T-helper 1 cell treated with Interleukin-12 subunit alpha and Interleukin-12 subunit beta and Interleukin-4 antibody, amounts not matched to agents 30 μg/mL and 1 μg/mL, for 36 hours (primary cell): ENCODE results near the gene BAD.

ENCODE experiments used
- H3K27ac Mint-ChIP-seq: one replicate; pipeline ENCODE4 v1.8.0; 2021; ENCODE audit warnings: mild to moderate bottlenecking, mixed read lengths
- H3K27me3 Mint-ChIP-seq: one replicate; pipeline ENCODE4 v1.8.0; 2021; ENCODE audit warnings: low read depth, mixed read lengths
- H3K36me3 Mint-ChIP-seq: one replicate; pipeline ENCODE4 v1.8.0; 2021; ENCODE audit warnings: low read depth, mixed read lengths
- H3K4me1 Mint-ChIP-seq: one replicate; pipeline ENCODE4 v1.8.0; 2021; ENCODE audit warnings: low read depth, mixed read lengths
- H3K4me3 Mint-ChIP-seq: one replicate; pipeline ENCODE4 v1.8.0; 2021; ENCODE audit warnings: mild to moderate bottlenecking, moderate library complexity, mixed read lengths
- H3K9me3 Mint-ChIP-seq: one replicate; pipeline ENCODE4 v1.8.0; 2021; ENCODE audit warnings: mixed read lengths

The BAD gene

DNA sequence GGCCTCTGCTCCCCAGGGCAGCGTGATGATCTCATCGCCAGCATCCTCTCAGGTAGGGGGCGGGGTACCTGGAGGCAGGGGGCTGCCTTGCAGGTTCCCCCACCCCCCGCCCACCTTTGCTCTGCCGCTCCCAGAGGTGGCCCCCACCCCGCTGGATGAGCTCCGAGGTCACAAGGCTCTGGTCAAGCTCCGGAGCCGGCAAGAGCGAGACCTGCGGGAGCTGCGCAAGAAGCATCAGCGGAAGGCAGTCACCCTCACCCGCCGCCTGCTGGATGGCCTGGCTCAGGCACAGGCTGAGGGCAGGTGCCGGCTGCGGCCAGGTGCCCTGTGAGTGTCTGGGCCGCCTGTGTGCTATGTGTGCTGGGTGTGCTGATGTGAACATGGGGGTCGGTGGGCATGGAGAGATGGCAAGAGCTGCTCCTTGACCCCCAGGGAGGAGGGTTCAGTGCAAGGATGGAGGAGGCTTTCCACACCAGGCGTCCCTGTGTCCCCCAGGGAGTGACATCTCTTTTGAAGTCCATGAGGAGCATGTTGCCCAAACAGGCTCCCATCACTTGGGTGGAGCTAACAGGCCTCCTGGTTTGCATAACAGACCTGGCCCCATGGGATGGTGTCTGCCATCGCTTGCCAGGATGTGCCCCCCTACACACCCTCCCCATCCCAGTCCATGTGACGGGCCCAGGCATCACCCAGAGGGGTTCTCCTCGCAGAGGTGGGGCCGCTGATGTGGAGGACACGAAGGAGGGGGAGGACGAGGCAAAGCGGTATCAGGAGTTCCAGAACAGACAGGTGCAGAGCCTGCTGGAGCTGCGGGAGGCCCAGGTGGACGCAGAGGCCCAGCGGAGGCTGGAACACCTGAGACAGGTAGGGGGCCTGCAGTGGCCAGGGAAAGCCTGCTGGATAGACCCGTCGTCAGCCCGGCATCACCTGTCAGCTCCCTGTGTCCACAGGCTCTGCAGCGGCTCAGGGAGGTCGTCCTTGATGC lies 19.0 kb downstream of the BAD start:
- Mint-ChIP-seq H3K27me3 (no peaks in the 10 kb centered on the region), H3K27ac (no peak overlapping the region), H3K4me3 (no peak overlapping the region), H3K36me3 (peaks cover 14% of the 10 kb centered on the region), H3K4me1 (peaks cover 14% of the 10 kb centered on the region), H3K9me3 (no peaks in the 10 kb centered on the region)

DNA sequence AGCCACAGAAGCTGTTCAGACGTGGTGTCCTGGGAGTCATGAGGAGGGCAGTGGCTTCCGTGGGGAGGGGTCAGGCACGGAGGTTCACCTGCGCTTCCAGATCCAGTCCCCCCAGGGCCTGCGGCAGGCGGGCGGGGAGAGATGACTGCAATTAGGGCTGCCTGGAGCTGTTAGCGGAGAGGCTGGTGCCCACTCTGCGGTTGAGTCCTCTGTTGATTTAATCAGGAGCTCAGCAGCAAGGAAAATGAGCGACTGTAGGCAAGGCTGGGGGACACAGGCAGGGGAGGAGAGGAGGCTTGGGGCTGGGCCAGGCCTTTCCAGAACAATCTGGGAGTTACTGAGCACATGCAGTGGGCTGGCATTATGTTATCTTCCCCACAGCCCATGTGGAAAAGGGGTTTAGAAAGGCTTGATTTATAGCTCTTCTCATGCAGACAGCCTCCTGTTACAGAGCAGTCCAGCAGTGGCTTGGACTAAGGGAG lies 20.1 kb downstream of the BAD start:
- H3K9me3 Mint-ChIP-seq = no peaks in the 10 kb centered on the region
- H3K27me3 Mint-ChIP-seq = no peaks in the 10 kb centered on the region
- H3K36me3 Mint-ChIP-seq = peaks cover 21% of the 10 kb centered on the region
- peaks cover 14% of the 10 kb centered on the region for H3K4me1 Mint-ChIP-seq
- H3K27ac Mint-ChIP-seq = no peak overlapping the region
- no peak overlapping the region for H3K4me3 Mint-ChIP-seq

DNA sequence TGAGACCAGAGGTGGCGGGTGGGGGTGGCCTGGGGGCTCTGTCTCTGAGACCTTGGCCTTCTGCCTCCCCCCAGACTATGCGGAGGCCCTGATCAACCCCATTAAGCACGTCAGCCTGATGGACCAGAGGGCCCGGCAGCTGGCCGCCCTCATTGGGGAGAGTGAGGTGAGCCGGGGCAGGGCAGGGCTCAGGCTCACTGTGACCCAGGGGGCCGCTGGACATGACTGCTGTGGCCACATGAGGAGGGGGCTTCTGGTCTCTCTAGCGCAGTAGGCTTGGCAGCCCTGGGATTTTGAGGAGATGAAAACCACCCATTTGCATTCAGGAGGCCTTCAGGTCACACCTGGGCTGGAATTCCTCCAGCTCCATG lies 20.5 kb downstream of the BAD start:
- no peak overlapping the region for H3K4me3 Mint-ChIP-seq
- H3K9me3 Mint-ChIP-seq = no peaks in the 10 kb centered on the region
- no peaks in the 10 kb centered on the region for H3K27me3 Mint-ChIP-seq

DNA sequence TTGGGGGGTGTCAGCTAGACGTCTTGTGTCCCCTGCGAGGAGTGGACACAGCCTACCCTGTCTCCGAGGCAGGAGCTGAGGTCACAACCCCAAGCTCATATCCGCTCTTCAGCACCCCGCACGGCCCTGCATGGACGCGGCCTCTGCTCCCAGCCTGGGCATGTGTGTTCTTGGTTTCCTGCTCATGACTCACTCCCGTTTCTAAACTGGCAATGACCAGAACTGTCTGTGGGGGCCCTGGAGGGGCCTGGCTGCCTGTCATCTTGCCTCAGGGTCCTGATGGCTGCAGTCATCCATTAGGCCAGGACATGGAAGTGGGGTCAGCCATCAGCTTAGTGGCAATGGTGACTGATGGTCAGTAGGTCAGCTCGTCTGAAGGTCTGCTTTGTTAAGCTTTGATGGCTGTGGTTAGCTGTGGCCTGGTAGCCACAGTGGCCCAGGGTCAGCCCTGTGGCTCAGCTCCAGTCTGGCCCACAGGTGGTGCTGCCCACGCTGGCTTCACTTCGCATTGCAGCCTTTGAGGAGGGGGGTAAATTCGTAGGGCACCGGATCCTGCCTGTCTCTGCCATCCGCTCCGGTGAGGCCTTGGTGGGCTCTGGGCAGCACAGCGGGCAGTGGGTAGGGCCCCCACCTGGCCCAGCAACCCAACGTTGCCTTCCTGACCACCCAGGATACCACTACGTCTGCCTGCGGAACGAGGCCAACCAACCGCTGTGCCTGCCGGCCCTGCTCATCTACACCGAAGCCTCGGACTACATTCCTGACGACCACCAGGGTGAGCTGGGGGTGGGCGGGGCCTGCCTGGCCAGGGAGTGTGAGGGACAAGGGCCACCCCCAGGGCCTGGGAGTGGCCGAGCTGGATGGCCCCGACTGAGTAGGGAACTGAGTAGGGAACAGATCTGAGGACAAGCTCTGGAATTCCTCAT lies 21.2 kb downstream of the BAD start:
- H3K36me3 Mint-ChIP-seq = peaks cover 18% of the 10 kb centered on the region
- peaks cover 9% of the 10 kb centered on the region for H3K4me1 Mint-ChIP-seq
- no peaks in the 10 kb centered on the region for H3K27me3 Mint-ChIP-seq
- H3K27ac Mint-ChIP-seq = no peak overlapping the region
- H3K4me3 Mint-ChIP-seq = no peak overlapping the region
- no peaks in the 10 kb centered on the region for H3K9me3 Mint-ChIP-seq

More for the DNA sequence above, 20.5 kb downstream of the BAD start:
- H3K4me1 Mint-ChIP-seq = peaks cover 14% of the 10 kb centered on the region
- H3K36me3 Mint-ChIP-seq = peaks cover 21% of the 10 kb centered on the region
- no peak overlapping the region for H3K27ac Mint-ChIP-seq

DNA sequence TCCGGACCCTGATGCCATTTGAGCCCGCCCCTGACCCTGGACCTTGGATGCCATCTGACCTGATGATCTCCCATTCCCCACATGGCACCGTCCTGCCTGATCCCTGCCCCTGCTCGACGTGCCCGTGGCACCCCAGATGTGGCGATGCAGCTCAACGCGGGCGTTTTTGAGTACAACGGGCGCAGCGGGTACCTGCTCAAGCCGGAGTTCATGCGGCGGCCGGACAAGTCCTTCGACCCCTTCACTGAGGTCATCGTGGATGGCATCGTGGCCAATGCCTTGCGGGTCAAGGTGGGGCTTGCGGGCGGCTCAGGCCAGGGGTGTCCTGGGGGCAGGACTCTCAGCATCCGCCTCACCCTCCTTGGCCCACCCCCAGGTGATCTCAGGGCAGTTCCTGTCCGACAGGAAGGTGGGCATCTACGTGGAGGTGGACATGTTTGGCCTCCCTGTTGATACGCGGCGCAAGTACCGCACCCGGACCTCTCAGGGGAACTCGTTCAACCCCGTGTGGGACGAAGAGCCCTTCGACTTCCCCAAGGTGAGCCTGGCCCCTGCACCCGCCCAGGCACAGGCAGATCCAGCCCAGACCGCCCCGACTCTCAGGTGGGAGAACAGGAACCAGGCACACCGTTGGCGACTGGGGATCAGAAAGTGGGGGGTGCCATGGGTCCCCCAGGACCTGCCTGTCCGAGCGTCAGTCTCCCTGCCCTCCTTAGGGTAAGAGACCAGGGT lies 22.0 kb downstream of the BAD start:
- Mint-ChIP-seq H3K27me3 (no peaks in the 10 kb centered on the region), H3K36me3 (peaks cover 21% of the 10 kb centered on the region), H3K4me1 (peaks cover 6% of the 10 kb centered on the region), H3K4me3 (no peak overlapping the region), H3K27ac (no peak overlapping the region), H3K9me3 (no peaks in the 10 kb centered on the region)

DNA sequence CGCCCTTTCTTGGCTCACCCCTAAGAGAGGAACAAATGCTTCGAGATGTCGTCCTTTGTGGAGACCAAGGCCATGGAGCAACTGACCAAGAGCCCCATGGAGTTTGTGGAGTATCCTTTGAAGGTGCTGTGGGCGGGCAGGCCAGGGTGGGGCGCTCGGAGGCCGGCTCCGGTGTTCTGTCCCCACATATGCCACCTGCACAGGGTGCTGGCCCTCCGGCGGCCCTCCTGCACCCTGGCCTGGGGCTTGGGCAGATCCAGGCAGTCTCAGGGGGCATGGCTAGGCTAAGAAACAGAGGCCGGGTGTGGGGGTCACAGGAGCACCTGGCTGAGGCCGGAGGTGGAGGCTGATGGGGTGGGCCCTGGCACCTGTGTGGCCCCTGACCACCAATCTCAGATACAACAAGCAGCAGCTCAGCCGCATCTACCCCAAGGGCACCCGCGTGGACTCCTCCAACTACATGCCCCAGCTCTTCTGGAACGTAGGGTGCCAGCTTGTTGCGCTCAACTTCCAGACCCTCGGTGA lies 22.8 kb downstream of the BAD start:
- peaks cover 21% of the 10 kb centered on the region for H3K36me3 Mint-ChIP-seq
- no peak overlapping the region for H3K27ac Mint-ChIP-seq
- H3K27me3 Mint-ChIP-seq = no peaks in the 10 kb centered on the region
- no peaks in the 10 kb centered on the region for H3K9me3 Mint-ChIP-seq
- peaks cover 6% of the 10 kb centered on the region for H3K4me1 Mint-ChIP-seq
- no peak overlapping the region for H3K4me3 Mint-ChIP-seq

DNA sequence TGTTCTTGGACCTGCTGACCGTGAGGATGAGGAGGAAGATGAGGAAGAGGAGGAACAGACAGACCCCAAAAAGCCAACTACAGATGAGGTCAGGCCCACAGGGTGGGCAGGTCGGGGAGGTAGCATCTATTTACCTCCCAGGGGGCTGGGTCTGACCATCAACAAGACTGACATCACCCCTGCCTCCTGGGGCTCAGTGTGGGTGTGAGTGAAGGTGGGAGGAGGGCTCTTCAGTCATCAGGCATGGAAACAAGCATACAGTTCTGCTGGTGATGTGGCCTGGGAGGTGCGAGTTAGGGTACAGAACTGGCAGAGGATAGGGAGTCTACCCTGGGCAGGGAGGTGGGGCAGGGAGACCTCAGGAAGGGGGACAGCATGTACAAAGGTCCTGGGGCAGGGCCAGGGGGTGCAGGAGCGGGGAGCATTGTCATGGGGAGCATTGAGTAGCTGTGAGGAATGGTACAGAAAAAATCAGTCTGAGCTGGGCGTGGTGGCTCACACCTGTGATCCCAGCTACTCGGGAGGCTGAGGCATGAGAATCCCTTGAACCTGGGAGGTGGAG lies 24.2 kb downstream of the BAD start:
- Mint-ChIP-seq H3K4me1 (peaks cover 6% of the 10 kb centered on the region), H3K4me3 (no peak overlapping the region), H3K36me3 (peaks cover 20% of the 10 kb centered on the region), H3K27me3 (no peaks in the 10 kb centered on the region), H3K9me3 (no peaks in the 10 kb centered on the region), H3K27ac (peak overlapping the region; percentile 28)

DNA sequence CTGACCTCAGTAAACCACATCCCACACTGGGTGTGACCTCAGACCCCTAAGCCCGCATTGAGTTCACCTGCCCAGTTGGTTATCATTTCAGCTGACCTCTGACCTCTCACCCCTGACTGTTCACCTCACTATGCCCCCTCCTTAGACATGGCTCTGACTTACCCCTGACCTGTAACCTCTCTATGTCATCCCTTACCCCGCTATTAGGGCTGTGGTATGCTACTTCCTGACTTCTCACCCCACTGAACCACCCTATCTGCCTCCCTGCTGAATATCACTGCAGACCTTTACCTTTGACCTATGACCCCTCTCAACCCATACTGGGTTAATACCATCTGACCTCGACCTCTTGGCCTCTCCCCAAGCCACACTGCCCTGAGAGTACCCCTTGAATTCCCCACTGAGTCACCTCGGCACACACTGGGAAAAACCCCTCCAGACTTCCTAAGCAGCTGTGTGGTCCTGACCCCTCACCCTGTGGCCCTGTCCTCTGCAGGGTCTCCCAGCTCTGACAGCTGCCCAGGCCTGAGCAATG lies 24.9 kb downstream of the BAD start:
- Mint-ChIP-seq H3K36me3 (peaks cover 21% of the 10 kb centered on the region), H3K27me3 (no peaks in the 10 kb centered on the region), H3K27ac (peak overlapping the region; percentile 28), H3K4me3 (no peak overlapping the region), H3K4me1 (peaks cover 6% of the 10 kb centered on the region), H3K9me3 (no peaks in the 10 kb centered on the region)

DNA sequence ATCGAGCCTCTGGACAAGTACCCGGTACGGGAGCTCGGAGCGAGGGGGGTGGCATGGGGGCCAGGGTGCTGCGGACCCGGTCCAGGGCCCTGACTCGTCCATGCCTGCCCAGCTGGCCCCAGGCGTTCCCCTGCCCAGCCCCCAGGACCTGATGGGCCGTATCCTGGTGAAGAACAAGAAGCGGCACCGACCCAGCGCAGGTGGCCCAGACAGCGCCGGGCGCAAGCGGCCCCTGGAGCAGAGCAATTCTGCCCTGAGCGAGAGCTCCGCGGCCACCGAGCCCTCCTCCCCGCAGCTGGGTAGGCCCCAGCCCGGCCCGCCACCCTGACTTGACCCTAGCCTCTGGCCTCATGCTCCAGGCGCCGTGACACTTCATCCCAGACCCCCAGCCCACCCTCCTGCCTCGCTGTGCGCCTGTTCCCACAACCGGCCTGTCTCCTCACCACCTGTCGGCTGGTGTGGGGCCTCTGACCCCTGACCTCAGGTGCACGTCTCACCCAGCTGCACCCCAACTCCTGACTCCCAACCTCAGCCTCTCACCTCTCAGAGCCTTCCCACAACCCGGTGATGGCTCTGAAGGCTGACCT lies 25.4 kb downstream of the BAD start:
- no peak overlapping the region for H3K4me3 Mint-ChIP-seq
- peaks cover 21% of the 10 kb centered on the region for H3K36me3 Mint-ChIP-seq
- no peaks in the 10 kb centered on the region for H3K27me3 Mint-ChIP-seq
- H3K4me1 Mint-ChIP-seq = peaks cover 6% of the 10 kb centered on the region
- H3K9me3 Mint-ChIP-seq = no peaks in the 10 kb centered on the region
- H3K27ac Mint-ChIP-seq = no peak overlapping the region

DNA sequence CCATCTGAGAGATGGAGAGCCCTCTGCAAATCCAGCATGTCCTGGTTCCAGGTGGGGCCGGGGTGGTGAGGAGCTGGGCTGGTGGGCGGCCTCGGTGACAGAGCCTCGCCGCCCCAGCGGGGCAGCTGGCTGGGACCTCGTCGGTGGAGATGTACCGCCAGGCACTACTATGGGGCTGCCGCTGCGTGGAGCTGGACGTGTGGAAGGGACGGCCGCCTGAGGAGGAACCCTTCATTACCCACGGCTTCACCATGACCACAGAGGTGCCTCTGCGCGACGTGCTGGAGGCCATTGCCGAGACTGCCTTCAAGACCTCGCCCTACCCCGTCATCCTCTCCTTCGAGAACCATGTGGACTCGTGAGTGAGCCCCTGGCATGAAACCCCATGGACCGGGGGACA lies 26.1 kb downstream of the BAD start:
- Mint-ChIP-seq H3K4me1 (peaks cover 9% of the 10 kb centered on the region), H3K36me3 (peaks cover 21% of the 10 kb centered on the region), H3K27ac (no peak overlapping the region), H3K4me3 (no peak overlapping the region), H3K27me3 (no peaks in the 10 kb centered on the region), H3K9me3 (no peaks in the 10 kb centered on the region)

DNA sequence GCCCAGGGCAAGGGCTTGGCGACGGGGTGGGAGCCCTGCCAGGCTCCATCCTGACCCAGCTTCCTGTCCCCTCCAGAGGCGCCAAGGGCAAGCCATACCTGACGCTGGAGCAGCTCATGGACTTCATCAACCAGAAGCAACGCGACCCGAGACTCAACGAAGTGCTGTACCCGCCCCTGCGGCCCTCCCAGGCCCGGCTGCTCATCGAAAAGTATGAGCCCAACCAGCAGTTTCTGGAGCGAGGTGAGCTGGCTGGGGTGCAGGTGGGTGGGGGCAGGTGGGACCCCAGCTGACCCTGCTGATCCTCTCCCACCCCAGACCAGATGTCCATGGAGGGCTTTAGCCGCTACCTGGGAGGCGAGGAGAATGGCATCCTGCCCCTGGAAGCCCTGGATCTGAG lies 28.2 kb downstream of the BAD start:
- H3K36me3 Mint-ChIP-seq = peaks cover 16% of the 10 kb centered on the region

DNA sequence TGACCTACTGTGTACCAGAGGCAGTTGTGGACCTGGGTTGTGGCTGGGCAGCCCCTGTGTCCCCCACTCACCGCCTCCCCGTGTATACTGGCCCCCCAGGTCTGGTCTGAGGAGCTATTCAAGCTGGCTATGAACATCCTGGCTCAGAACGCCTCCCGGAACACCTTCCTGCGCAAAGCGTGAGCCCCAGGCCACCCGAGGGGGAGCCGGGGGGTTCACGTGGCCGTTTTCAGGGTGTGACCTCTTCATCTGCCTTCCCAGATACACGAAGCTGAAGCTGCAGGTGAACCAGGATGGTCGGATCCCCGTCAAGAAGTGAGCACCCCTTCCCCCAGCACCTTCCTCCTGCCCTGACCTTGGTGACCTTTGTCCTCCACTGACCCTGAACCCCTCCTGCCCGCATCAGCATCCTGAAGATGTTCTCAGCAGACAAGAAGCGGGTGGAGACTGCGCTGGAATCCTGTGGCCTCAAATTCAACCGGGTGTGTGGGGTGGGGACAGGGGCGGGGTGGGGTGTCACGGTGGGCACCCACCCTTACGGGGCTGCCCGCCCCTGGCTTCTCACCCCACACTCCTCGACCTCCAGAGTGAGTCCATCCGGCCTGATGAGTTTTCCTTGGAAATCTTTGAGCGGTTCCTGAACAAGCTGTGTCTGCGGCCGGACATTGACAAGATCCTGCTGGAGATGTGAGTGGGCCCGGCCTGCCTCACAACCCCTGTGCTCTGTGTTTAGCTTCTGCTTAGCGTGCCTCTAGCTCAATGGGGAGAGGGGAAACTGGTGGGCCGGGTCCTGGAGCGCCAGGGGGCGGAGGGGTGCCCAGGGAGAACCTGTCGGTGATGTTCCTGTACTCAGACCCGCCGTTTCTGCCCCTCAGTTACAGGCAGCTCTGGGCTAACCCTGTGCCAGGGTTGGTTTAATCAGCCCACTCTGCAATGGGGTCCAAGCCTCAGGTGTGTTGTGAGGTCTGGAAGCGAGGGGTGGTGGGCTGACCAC lies 29.0 kb downstream of the BAD start:
- no peaks in the 10 kb centered on the region for H3K27me3 Mint-ChIP-seq
- peaks cover 14% of the 10 kb centered on the region for H3K36me3 Mint-ChIP-seq
- no peaks in the 10 kb centered on the region for H3K9me3 Mint-ChIP-seq
- H3K4me3 Mint-ChIP-seq = no peak overlapping the region
- H3K27ac Mint-ChIP-seq = no peak overlapping the region
- peaks cover 14% of the 10 kb centered on the region for H3K4me1 Mint-ChIP-seq

More for the DNA sequence above, 28.2 kb downstream of the BAD start:
- H3K27me3 Mint-ChIP-seq = no peaks in the 10 kb centered on the region
- peaks cover 14% of the 10 kb centered on the region for H3K4me1 Mint-ChIP-seq
- no peak overlapping the region for H3K4me3 Mint-ChIP-seq
- H3K9me3 Mint-ChIP-seq = no peaks in the 10 kb centered on the region
- no peak overlapping the region for H3K27ac Mint-ChIP-seq
